SK-N-MC (cell line): ENCODE results near the gene CFAP57.

Experiments used
- DNase-seq: peaks from one replicate; pipeline ENCODE4 v3.0.0-alpha.2; 2011; ENCODE audit warnings: low read depth, low spot score
- H3K27ac ChIP-seq: fragments of 200-600 bp; sonication (generic); 2 replicates; pipeline ENCODE4 v1.5.1; 2016; ENCODE audit warnings: mixed run types
- H3K36me3 ChIP-seq: fragments of 200-600 bp; sonication (generic); 2 replicates; pipeline ENCODE4 v1.6.1; 2017; ENCODE audit warnings: antibody characterized with exemption, low read length, mixed read lengths; ENCODE audit not compliant: insufficient read depth
- H3K4me3 ChIP-seq: fragments of 200-600 bp; sonication (generic); 2 replicates; pipeline ENCODE4 v1.5.1; 2016
- H3K9ac ChIP-seq: fragments of 200-600 bp; sonication (generic); 2 replicates; pipeline ENCODE4 v1.8.0; 2017; ENCODE audit warnings: mixed run types, mixed read lengths; ENCODE audit not compliant: insufficient read length
- H3K9me3 ChIP-seq: fragments of 200-600 bp; sonication (generic); 2 replicates; pipeline ENCODE4 v1.6.1; 2017; ENCODE audit warnings: low read depth, mild to moderate bottlenecking, antibody characterized with exemption, low read length, moderate library complexity, mixed read lengths
- EZH2 ChIP-seq: fragments of 200-600 bp; sonication (generic); IDR thresholded peaks from one replicate; pipeline ENCODE4 v1.6.1; 2017; ENCODE audit warnings: antibody characterized with exemption
- FOXP2 ChIP-seq: optimal IDR thresholded peaks from 2 replicates; pipeline ENCODE3; 2011; ENCODE audit warnings: mild to moderate bottlenecking, moderate library complexity; ENCODE audit not compliant: insufficient read depth; ENCODE audit errors: extremely low read length, control extremely low read depth
- POLR2AphosphoS5 ChIP-seq: IDR thresholded peaks from 2 replicates; pipeline ENCODE4 v1.6.1; 2012; ENCODE audit warnings: mild to moderate bottlenecking, low read depth, low read length, borderline replicate concordance

Gene CFAP57

GRCh38 chr1:43194509-43194908, 22.4 kb downstream of the CFAP57 start:
- peaks cover 4% of the 10 kb centered on the region; the same call in 1 of the 2 replicates for H3K9me3 ChIP-seq
- no peak overlapping the region for H3K9ac ChIP-seq
- H3K27ac ChIP-seq, result no peak overlapping the region
- TF ChIP-seq EZH2 (no peak), POLR2AphosphoS5 (no peak), FOXP2 (no peak)
- no peak for DNase-seq
- H3K36me3 ChIP-seq, result no peaks in the 10 kb centered on the region
- no peak overlapping the region for H3K4me3 ChIP-seq

DNA sequence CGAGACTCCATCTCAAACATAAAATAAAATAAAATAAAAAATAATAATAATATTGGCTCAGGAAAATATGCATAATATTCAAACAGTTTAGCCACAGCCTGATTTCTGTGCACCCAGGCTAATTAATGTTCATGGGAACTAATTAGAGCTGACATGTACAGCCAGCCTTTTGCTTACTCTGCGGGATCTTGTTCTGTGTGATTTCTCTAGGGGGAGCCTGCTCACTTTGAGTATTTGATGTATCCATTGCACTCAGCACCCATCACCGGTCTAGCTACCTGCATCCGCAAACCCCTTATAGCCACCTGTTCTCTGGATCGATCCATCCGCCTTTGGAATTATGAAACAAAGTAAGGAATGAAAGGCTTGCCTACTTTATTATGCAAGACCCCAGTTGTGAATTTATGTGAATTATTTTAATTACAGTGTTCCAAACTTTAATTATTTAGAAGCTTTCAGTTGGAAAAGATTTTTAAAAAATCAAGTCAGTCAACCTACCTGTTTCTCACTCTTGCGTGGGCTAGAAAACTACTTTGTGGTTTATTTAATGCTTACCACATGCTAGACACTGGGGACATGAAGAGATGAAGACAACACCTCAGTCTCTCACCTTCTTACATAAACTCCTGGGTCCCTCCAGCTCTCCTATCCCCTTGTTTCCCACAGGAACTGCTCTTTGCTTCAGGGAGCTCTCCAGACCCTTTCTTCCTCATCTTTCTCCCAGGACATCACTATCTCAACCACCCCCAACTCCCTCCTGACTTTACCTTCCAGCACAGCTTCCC, 25.4 kb downstream of the CFAP57 start:
- H3K9me3 ChIP-seq, result peaks cover 4% of the 10 kb centered on the region; the same call in 1 of the 2 replicates
- no peaks in the 10 kb centered on the region for H3K36me3 ChIP-seq
- no peak overlapping the region for H3K27ac ChIP-seq
- no peak overlapping the region for H3K9ac ChIP-seq
- no peak overlapping the region for H3K4me3 ChIP-seq
- TF ChIP-seq POLR2AphosphoS5, result no peak
- TF ChIP-seq FOXP2, result no peak
- no peak for TF ChIP-seq EZH2
- no peak for DNase-seq

DNA sequence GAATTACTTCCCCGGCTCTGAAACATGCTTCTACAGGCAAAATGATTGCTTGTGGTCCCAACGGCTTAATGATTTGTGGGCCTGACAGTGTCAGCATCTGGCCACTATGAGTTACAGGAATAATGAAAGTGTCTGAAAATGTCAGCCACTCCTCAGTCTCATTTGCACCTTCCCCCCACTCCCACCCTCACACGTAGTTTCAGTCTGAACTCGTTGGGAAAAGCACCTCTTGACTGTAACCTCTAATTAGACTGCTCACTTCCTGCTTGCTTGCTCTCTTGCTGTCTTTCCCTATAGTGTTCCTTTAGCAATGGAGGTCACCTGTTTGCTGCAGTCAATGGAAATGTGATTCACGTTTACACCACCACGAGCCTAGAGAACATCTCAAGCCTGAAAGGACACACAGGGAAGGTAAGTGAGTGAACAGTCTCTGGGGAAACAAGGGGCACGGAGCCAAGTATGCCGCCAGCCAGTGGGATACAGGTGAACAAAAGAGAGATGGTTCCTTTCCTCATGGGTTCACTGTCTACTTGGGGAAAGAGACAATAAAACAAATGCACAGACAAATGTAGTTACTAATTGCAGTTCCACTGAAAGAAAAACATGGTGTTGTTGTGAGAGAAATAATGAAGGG, 27.1 kb downstream of the CFAP57 start:
- DNase-seq, result no peak
- H3K9ac ChIP-seq, result no peak overlapping the region

DNA sequence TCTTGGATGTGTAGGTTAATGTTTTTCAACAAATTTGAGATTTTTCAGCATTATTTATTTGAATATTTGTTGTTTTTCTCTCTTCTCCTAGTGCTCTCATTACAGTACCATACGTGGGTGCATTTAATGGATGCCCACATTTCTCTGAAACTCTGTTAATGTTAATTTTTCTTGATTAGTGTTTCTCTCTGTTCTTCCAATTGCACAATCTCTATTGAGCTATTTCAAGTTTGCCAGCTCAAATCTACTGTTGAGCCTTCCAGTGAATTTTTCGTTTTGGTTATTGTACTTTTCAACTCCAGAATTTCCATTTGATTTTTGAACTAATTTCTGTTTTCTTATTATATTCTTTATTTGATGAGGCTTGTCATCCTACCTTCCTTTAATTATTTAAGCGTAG, 31.7 kb downstream of the CFAP57 start:
- Histone ChIP-seq H3K27ac (peak overlapping the region; percentile 100; the same call in 1 of the 2 replicates), H3K4me3 (no peak overlapping the region), H3K9ac (no peak overlapping the region), H3K9me3 (no peaks in the 10 kb centered on the region), H3K36me3 (no peaks in the 10 kb centered on the region)
- TF ChIP-seq FOXP2 (no peak), POLR2AphosphoS5 (no peak), EZH2 (no peak)
- no peak for DNase-seq

More for the DNA sequence above, 27.1 kb downstream of the CFAP57 start:
- H3K9me3 ChIP-seq, result peaks cover 4% of the 10 kb centered on the region; the same call in 1 of the 2 replicates
- no peak overlapping the region for H3K27ac ChIP-seq
- no peak for TF ChIP-seq POLR2AphosphoS5
- TF ChIP-seq FOXP2, result no peak
- no peak for TF ChIP-seq EZH2
- H3K36me3 ChIP-seq, result no peaks in the 10 kb centered on the region
- no peak overlapping the region for H3K4me3 ChIP-seq

GRCh38 chr1:43204394-43204793, 32.3 kb downstream of the CFAP57 start:
- no peaks in the 10 kb centered on the region for H3K9me3 ChIP-seq
- no peak for DNase-seq
- H3K9ac ChIP-seq, result no peak overlapping the region
- TF ChIP-seq EZH2, result no peak
- no peak for TF ChIP-seq FOXP2
- TF ChIP-seq POLR2AphosphoS5, result no peak
- no peaks in the 10 kb centered on the region for H3K36me3 ChIP-seq
- peak overlapping the region; percentile 100 for H3K27ac ChIP-seq
- H3K4me3 ChIP-seq, result 0 out of 2 replicates have a peak overlapping the region, but pooled peaks have one; percentile 7

DNA sequence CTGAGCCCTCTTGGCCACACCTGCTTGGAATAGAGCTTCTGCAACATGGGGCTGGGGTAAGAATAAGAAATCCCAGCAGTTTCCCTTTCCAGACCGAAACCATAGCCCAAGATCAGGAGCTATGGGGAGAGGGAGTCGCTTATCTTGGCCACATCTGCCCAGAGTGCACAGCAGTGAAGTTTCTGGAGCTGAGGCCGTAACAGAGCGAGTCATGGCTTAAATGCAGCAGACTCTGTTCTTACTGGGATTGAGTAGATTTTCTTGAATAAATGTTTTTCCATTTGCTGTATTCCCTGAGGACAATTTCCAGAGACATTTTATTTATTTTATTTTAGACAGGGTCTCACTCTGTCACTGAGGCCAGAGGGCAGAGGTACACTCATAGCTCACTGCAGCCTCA, 33.5 kb downstream of the CFAP57 start:
- H3K9ac ChIP-seq, result peak overlapping the region; percentile 86
- TF ChIP-seq POLR2AphosphoS5 (no peak), FOXP2 (no peak), EZH2 (no peak)
- H3K27ac ChIP-seq, result peak overlapping the region; percentile 100

DNA sequence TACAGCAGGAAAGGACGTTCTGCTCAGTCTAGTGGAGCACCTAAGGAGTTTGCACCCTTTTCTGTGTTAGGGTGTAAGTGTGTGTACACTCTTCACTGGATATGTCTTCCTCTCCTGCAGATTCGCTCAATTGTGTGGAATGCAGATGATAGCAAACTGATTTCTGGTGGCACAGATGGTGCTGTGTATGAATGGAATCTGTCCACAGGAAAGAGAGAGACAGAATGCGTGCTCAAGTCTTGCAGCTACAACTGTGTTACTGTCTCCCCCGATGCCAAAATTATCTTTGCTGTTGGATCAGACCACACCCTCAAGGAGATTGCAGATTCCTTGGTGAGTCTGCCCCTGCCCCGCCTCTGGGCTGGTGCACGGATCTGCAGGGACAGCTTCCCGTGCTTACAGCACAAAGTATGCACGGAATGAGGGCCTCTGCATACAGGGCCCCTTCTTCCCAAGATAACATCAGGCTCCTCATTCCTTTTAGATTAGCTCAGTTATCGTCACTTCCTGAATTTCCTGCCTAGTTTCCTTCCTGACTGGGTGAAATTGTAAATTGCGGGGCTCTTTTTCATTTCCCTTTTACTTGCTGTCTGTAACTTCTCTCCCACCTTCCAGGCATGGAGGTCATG, 34.6 kb downstream of the CFAP57 start:
- Histone ChIP-seq H3K36me3 (no peaks in the 10 kb centered on the region), H3K9ac (peak overlapping the region; percentile 86), H3K27ac (peak overlapping the region; percentile 100), H3K4me3 (peak overlapping the region; percentile 75), H3K9me3 (no peaks in the 10 kb centered on the region)
- peak; percentile 98 for DNase-seq
- TF ChIP-seq FOXP2 (peak; percentile 90), POLR2AphosphoS5 (peak; percentile 91), EZH2 (no peak)

More for the DNA sequence above, 33.5 kb downstream of the CFAP57 start:
- H3K36me3 ChIP-seq, result no peaks in the 10 kb centered on the region
- peak overlapping the region; percentile 75 for H3K4me3 ChIP-seq
- DNase-seq, result no peak
- no peaks in the 10 kb centered on the region for H3K9me3 ChIP-seq
